ENCODE measurements around the gene OR52A5. TPM values are rescaled to one million over a fixed set of nuclear protein-coding genes. Genes with fewer than 3 reads are reported as not detected.
"Not testable (repeated sequence)": the region's sequence is repeated elsewhere in the genome, so short reads cannot be mapped to it uniquely, and the experiment has no call there.

Gene OR52A5
- total and polyA plus RNA-seq, 2 of the 13 experiments (the other 11 are each of a cell fraction or from before 2014, with no cell fraction given), result not detected

DNA sequence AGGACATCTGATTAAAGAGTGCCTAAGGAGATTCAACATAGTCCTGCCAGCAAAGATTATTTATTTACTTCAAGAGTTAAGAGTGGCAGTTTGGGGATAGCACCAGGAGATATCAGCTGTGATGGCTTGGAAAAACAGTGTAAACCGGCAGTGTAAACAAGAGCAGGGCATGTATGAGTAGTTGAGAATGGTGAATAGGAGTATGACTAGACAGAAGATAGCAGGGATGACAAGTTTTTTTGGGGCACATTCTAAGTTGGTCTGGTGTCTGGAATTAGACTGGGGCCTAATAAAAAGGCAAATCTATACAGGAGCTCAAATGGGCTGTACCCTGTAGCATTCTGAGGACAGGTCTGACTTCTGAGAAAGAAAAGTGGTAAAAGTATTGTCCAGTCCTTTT, 22.9 kb upstream of the OR52A5 start:
- POLR2A ChIA-PET; in situ Hi-C loops (cut with HindIII; ENCODE audit: extremely low pct_ligation_motif_present, low pct_unique_long_range_greater_than_20kb); ATAC-seq; H3K36me3 ChIP-seq (replicated peaks in 1 of 2; ENCODE audit: control insufficient read depth in 1 of 2, insufficient read depth in 2 of 2, low read length in 2 of 2); H3K27me3 ChIP-seq (ENCODE audit: control insufficient read depth in 1 of 2, insufficient read depth in 2 of 2, low read length in 2 of 2); H3K4me3 ChIP-seq (replicated peaks in 1 of 3; ENCODE audit: insufficient read depth in 1 of 3, low read depth in 2 of 3, low read length in 3 of 3); DNase-seq (ENCODE audit: low spot score); intact Hi-C loops (cut with micrococcal nuclease; ENCODE audit: unreplicated experiment); H3K27ac ChIP-seq (ENCODE audit: extremely low read length, insufficient read depth, low read length); H3K9ac ChIP-seq (ENCODE audit: insufficient read depth, low read depth, low read length); H2AFZ ChIP-seq (ENCODE audit: low read length); H3K4me2 ChIP-seq (ENCODE audit: low read depth, low read length); H4K20me1 ChIP-seq (ENCODE audit: insufficient read depth, low read length); CTCF ChIA-PET (ENCODE audit: low intra/inter-chr PET ratio, low total read pairs); BruUV-seq (replicated peaks); FAIRE-seq; H3K4me1 ChIP-seq (ENCODE audit: insufficient read depth, low read length); H3K79me2 ChIP-seq (ENCODE audit: insufficient read depth, low read length); H3K9me3 ChIP-seq (ENCODE audit: low read length): not testable (repeated sequence)
- WGBS (ENCODE audit: low lambda C conversion rate), result 50% methylated on average over 1 of the region's 1 CpG

DNA sequence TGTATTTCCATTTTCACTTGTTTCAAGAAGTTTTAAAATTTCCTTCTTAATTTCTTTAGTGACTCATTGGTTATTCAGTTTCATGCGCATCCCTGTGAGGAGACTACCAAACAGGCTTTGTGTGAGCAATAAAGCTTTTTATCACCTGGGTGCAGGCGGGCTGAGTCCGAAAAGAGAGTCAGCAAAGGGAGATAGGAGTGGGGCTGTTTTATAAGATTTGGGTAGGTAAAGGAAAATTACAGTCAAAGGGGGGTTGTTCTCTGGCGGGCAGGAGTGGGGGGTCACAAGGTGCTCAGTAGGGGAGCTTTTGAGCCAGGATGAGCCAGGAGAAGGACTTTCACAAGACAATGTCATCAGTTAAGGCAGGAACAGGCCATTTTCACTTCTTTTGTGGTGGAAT, 22.1 kb upstream of the OR52A5 start:
- H3K4me3 ChIP-seq (replicated peaks in 1 of 3; ENCODE audit: insufficient read depth in 1 of 3, low read depth in 2 of 3, low read length in 3 of 3); DNase-seq (ENCODE audit: low spot score); in situ Hi-C loops (cut with HindIII; ENCODE audit: extremely low pct_ligation_motif_present, low pct_unique_long_range_greater_than_20kb); POLR2A ChIA-PET; H2AFZ ChIP-seq (ENCODE audit: low read length); CTCF ChIA-PET (ENCODE audit: low intra/inter-chr PET ratio, low total read pairs); FAIRE-seq; H3K9me3 ChIP-seq (ENCODE audit: low read length); H3K27me3 ChIP-seq (ENCODE audit: control insufficient read depth in 1 of 2, insufficient read depth in 2 of 2, low read length in 2 of 2); H4K20me1 ChIP-seq (ENCODE audit: insufficient read depth, low read length); H3K9ac ChIP-seq (ENCODE audit: insufficient read depth, low read depth, low read length); H3K4me2 ChIP-seq (ENCODE audit: low read depth, low read length); intact Hi-C loops (cut with micrococcal nuclease; ENCODE audit: unreplicated experiment); H3K79me2 ChIP-seq (ENCODE audit: insufficient read depth, low read length); H3K36me3 ChIP-seq (replicated peaks in 1 of 2; ENCODE audit: control insufficient read depth in 1 of 2, insufficient read depth in 2 of 2, low read length in 2 of 2); ATAC-seq; BruUV-seq (replicated peaks); H3K4me1 ChIP-seq (ENCODE audit: insufficient read depth, low read length); H3K27ac ChIP-seq (ENCODE audit: extremely low read length, insufficient read depth, low read length): not testable (repeated sequence)
- 6% methylated on average over 4 of the region's 4 CpGs for WGBS (ENCODE audit: low lambda C conversion rate)

DNA sequence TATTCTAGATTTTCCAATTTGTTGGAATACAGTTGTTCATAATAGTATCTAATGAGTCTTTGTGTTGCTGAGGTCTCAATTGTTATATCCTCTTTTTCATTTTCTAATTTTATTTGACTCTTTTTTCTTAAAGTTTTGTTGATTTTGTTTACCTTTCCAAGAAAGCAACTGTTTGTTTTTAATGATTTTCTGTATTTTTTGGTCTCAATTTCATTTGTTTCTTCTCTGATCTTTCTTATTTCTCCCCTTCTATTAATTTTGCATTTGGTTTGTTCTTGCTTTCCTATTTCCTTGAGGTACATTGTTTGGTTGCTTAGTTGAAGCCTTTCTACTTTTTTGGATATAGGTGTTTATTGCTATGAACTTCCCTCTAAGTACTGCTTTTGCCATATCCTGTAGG, 21.6 kb upstream of the OR52A5 start:
- ChIA-PET CTCF (ENCODE audit: low intra/inter-chr PET ratio, low total read pairs) (no interaction called here), POLR2A (no interaction called here)
- no peaks in the 10 kb centered on the region for H3K9me3 ChIP-seq (ENCODE audit: low read length)
- no peaks in the 10 kb centered on the region for H3K36me3 ChIP-seq (replicated peaks in 1 of 2; ENCODE audit: control insufficient read depth in 1 of 2, insufficient read depth in 2 of 2, low read length in 2 of 2)
- DNase-seq (ENCODE audit: low spot score) (no peak), ATAC-seq (no peak), FAIRE-seq (no peak)
- in situ Hi-C loops (cut with HindIII; ENCODE audit: extremely low pct_ligation_motif_present, low pct_unique_long_range_greater_than_20kb), result no loop called here
- H3K4me3 ChIP-seq (replicated peaks in 1 of 3; ENCODE audit: insufficient read depth in 1 of 3, low read depth in 2 of 3, low read length in 3 of 3), result no peak overlapping the region
- no peaks in the 10 kb centered on the region for H3K79me2 ChIP-seq (ENCODE audit: insufficient read depth, low read length)
- no peaks in the 10 kb centered on the region for H3K4me1 ChIP-seq (ENCODE audit: insufficient read depth, low read length)
- H3K27me3 ChIP-seq (ENCODE audit: control insufficient read depth in 1 of 2, insufficient read depth in 2 of 2, low read length in 2 of 2), result no peaks in the 10 kb centered on the region
- H2AFZ ChIP-seq (ENCODE audit: low read length), result no peak overlapping the region
- H3K4me2 ChIP-seq (ENCODE audit: low read depth, low read length), result no peak overlapping the region
- H3K27ac ChIP-seq (ENCODE audit: extremely low read length, insufficient read depth, low read length), result no peak overlapping the region
- H4K20me1 ChIP-seq (ENCODE audit: insufficient read depth, low read length), result no peaks in the 10 kb centered on the region
- intact Hi-C loops (cut with micrococcal nuclease; ENCODE audit: unreplicated experiment), result no loop called here
- BruUV-seq (replicated peaks), result no TSS peak
- H3K9ac ChIP-seq (ENCODE audit: insufficient read depth, low read depth, low read length), result no peak overlapping the region
- no peak for TF ChIP-seq ZBTB7A (CRISPR knock-in tag; IDR thresholded peaks at IDR 0.05)
- TF ChIP-seq NFE2 (CRISPR knock-in tag; IDR thresholded peaks at IDR 0.05), result no peak
- TF ChIP-seq ZNF468 (CRISPR knock-in tag; IDR thresholded peaks at IDR 0.05), result no peak
- no peak for TF ChIP-seq MLLT10 (CRISPR knock-in tag; IDR thresholded peaks at IDR 0.05)
- TF ChIP-seq, protein P1, sequence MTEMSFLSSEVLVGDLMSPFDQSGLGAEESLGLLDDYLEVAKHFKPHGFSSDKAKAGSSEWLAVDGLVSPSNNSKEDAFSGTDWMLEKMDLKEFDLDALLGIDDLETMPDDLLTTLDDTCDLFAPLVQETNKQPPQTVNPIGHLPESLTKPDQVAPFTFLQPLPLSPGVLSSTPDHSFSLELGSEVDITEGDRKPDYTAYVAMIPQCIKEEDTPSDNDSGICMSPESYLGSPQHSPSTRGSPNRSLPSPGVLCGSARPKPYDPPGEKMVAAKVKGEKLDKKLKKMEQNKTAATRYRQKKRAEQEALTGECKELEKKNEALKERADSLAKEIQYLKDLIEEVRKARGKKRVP (CRISPR knock-in tag; IDR thresholded peaks at IDR 0.05), result no peak
- TF ChIP-seq RELA (CRISPR knock-in tag; IDR thresholded peaks at IDR 0.05), result no peak
- TF ChIP-seq, protein P2, sequence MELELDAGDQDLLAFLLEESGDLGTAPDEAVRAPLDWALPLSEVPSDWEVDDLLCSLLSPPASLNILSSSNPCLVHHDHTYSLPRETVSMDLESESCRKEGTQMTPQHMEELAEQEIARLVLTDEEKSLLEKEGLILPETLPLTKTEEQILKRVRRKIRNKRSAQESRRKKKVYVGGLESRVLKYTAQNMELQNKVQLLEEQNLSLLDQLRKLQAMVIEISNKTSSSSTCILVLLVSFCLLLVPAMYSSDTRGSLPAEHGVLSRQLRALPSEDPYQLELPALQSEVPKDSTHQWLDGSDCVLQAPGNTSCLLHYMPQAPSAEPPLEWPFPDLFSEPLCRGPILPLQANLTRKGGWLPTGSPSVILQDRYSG (CRISPR knock-in tag; IDR thresholded peaks at IDR 0.05), result no peak
- no peak for TF ChIP-seq ZNF737 (CRISPR knock-in tag; IDR thresholded peaks at IDR 0.05; ENCODE audit: borderline replicate concordance)
- TF ChIP-seq ZNF7 (CRISPR knock-in tag; IDR thresholded peaks at IDR 0.05), result no peak
- TF ChIP-seq ZFAT (CRISPR knock-in tag; conservative IDR thresholded peaks at IDR 0.05), result no peak
- TF ChIP-seq, protein P3, sequence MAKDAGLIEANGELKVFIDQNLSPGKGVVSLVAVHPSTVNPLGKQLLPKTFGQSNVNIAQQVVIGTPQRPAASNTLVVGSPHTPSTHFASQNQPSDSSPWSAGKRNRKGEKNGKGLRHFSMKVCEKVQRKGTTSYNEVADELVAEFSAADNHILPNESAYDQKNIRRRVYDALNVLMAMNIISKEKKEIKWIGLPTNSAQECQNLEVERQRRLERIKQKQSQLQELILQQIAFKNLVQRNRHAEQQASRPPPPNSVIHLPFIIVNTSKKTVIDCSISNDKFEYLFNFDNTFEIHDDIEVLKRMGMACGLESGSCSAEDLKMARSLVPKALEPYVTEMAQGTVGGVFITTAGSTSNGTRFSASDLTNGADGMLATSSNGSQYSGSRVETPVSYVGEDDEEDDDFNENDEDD (CRISPR knock-in tag; IDR thresholded peaks at IDR 0.05; ENCODE audit: borderline replicate concordance), result no peak
